NCI-H2227 treated with DMSO at 0.1 percent for 48 hours (cell line): ENCODE data around the gene TACR1.
"Not testable (repeated sequence)": the region's sequence is repeated elsewhere in the genome, so short reads cannot be mapped to it uniquely, and the experiment has no call there.

ENCODE experiments used
- DNase-seq: peaks from one replicate; lab custom pipeline; 2025; lab: John Stamatoyannopoulos, UW

The TACR1 gene

GRCh38 chr2:75088791-75089190 is 110.5 kb downstream of the TACR1 start:
- DNase-seq: no peak

DNA sequence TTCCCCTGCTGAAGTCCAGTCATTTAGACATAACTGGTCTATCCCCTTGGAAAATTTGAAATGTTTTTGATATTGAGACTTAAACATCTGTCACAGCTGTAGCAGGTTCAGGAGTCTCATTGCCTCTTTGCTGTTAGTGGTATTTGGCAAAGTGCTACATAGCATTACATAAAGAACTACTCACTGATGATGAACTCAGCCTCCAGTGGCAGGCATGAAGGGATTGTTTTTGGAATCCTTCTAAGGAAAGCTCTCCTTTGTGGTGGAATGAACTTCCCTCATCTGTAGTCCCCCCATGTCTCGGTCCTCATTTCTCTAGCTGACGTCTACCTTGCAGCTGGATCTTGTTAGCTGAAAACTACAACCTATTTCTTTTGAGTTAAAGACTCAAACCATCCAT is 111.6 kb downstream of the TACR1 start:
- DNase-seq: no peak

DNA sequence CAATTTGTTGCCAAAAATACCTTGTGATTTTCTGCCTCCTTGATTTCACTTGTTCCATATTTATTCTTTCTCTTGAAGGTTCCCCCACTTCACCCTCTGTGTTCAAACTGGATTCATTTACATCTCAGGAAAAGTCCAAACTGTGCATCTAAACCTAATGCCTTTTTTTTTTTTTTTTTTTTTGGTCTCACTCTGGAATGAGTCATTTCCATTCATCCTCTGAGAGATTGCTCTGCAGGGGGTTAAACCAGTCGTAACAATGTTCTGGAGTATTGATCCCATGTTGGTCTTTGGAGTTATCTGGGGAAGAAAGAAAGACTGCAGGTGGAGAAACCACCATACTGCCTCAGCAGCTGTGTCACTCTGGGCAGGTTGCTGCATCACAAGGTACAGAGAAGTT is 119.7 kb downstream of the TACR1 start:
- no peak for DNase-seq

DNA sequence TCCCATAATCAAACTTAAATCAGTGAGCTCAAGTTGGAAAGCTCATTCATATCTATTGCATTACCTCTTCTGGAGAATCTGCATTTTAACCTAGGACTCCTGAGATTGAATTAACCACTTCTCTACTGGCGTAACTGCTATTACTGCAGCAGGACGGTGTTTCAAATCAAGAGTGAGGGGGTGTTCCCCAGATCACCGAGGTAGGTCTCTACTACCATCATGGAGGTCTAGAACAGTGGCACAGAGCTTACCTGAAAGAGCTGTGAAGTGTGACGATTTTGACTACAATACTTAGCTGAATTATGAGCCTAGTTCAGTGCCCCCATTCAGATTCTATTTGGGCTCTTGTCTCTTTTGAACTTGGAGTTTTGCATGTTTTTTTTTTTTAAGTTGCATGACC is 121.4 kb downstream of the TACR1 start:
- no peak for DNase-seq

DNA sequence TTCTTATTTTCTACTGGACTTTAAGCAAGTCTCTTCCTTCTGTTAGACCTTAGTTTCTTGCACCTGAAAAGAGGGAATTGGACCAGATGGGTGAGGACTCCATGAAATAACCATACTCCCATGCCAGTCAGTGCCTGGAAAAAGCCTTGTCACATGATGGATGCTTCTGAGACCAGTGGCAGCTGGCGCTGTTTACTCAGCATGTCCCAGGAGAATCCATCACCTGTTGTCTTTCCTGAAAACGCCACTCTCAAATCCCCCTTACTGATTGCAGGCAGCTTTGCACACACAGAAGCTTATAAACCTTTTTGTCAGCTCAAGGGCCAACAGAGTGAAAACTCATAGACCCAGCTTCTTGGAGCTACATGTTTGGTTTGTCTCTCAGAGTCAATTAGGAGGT is 123.2 kb downstream of the TACR1 start:
- DNase-seq: no peak

DNA sequence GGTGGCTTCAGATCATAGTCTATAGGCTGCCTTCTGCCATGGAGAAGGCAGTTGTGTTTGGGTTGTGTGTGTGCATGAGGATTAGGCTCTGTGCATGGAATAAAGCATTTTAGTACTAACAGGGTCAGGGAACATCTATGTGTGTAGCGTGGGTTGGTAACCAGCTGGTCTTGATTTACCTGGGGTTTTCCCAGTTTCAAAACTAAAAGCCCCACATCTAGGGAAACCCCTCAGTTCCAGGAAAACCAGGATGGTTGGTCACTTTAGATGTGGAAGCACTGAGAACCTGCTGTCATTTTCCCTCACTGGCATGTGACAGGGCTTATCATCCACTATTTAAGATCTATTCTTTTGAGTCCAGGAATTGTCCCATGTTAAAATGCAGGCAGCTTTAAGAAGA is 124.6 kb downstream of the TACR1 start:
- DNase-seq: no peak

DNA sequence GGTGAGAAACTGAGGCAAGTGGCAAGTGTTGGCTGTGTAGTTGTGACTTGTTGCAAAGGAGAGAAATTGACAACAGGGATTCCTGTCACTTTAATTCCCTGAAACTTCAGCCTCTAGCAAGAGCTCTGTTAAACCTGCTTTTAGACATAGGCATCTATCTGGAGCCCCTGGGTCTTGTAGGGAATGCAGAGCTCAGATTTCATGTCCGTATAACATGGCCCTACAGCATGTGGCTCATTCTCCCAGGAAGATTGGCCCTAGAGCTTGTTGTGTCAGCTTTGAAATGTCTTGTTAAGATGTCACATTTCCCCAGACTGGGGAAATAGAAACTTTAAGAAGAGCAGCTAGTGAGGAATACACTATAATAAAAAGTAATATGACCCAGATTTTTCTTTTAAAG is 125.1 kb downstream of the TACR1 start:
- no peak for DNase-seq

- DNase-seq: peak; percentile 27
Observed at GRCh38 chr2:75071766-75072165, 127.6 kb downstream of the TACR1 start.

- no peak for DNase-seq
Observed at GRCh38 chr2:75068546-75068945, 130.8 kb downstream of the TACR1 start.

- no peak for DNase-seq
Observed at GRCh38 chr2:75067506-75067905, 131.8 kb downstream of the TACR1 start.

DNA sequence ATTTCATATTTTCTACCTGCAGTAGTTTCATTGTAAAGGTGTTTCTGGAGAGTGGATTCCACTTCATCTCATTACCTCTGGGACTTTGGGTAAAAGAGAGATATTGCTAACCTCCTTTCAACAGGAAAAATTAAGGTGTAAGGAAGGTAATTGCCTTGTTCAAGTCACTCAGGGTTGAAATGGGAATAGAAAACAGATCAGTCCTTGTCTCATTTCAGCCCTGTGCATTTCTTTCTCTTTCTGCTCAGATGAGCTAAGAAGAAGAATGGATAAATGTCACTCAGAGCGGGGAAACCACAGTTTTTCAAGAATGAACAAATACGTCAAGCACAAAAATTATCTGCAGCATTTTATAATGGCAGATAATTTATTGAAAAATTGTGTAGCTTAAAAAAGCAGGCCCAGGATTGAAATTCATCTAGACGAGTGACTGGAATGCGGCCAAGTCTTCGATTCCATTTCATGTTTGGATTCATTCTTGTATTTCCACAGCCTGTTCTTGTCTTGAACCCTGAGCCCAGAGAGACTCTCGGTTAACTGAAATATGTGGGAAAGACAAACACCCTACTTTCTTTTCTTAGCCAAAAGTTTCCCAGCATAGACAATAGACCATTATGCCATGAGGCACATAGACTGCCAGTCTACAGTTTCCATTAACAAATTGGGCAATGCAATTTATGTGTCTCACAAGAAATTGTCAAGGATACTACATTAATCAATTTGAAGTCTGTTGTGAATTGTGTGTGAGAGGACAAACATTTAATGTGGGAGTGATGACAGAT is 133.0 kb downstream of the TACR1 start:
- no peak for DNase-seq

DNA sequence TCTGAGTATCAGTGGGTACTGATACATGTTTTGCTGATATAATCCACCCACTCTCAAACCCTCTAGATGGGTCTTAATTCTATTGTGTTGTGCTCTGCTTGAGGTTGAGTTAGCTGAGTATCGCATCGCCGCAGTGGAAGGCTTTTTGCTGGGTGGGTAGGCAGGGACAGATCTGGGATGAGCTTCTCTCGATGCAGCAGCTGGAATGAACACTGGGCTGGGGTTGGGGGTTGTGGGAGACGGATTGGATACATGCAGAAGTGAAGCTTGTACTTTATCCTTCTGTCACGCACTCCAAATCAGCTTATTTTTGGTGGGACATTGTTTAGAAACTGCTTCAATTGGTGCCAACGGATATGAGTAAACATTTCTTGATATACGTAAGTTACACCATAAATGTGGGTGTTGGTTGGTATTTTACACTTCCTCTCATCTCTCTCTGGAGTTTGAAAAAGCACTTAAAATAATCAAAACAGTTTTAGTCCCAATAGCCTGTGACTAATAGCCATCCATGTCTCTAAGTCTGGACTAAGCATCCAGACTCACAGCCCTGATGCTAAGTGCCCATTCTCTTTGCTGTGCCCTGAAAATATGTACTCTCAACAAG is 133.8 kb downstream of the TACR1 start:
- no peak for DNase-seq

- DNase-seq: peak; percentile 6
Observed at GRCh38 chr2:75064691-75065396, 134.5 kb downstream of the TACR1 start.

DNA sequence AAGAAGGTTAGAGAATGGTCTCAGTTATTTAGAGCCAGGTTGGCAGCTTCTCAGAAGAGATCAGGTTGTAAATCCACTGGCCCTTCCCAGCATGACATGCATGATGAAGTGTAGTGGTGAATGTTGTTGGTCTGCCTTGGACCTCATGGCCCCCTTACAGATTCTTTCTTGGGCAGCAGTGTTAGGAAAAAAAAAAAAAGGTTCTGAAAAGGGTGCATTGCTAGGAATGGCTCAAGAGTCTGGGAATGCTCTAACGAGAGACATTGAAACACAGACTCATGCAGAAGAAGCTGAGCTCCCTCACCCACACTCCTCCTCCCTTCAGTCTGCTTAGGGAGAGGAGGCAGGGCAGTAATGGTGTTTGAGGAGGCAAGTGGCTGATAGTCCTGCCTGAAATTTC is 135.4 kb downstream of the TACR1 start:
- DNase-seq: no peak

DNA sequence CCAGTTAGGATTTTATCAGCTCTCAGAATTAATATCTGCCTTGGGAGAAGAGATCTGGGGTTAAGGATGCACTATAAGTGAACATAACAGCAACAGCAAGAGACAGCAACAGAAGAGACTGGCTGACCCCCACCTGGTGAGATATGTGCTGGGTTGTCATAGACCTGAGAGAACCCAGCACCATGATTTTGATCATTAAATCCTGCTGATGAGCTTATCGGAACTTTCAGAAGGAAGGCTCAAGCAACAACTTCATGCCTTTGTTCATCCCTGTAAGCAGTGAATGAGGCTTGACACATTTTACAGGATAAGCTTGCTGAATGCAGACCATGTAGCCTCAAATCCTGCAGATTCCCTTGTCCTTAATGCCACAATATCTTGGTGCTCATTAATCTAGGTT is 140.9 kb downstream of the TACR1 start:
- no peak for DNase-seq

- DNase-seq: not testable (repeated sequence)
Observed at GRCh38 chr2:75057150-75057549, 142.2 kb downstream of the TACR1 start.

GRCh38 chr2:75055820-75056675 is 143.3 kb downstream of the TACR1 start:
- no peak for DNase-seq

DNA sequence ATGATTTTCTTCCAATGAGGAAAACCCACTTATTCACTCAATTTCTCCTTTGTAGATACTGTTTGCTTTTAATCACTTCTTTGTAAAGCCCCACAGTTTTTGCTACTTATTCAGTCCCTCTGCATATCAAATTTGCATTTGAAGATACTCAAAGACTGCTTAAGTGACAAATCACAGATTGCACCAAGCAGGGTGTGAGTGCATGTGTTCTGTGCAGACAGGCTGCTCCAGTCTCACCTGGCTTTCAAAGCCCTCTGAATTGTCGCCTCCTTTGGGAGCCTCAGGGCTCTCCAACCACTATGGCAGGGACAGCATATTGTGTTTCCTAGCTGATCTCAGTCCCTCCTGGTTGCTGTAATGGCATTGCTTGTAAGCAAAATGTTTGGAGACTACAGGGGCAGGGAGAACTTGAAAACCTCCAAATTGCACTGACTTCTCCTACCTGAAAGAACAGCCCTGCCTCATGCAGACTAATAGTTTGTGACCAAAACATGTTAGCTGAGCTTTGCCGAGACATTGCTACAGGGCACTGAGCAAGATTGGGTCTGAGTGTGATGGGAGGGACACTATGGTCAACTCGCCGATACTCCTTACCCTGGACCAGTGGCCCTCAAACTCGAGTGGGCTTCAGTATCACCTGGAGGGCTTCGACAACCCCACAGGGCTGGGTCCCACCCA is 144.0 kb downstream of the TACR1 start:
- DNase-seq: no peak

- no peak for DNase-seq
Observed at GRCh38 chr2:75054296-75054695, 145.0 kb downstream of the TACR1 start.

DNA sequence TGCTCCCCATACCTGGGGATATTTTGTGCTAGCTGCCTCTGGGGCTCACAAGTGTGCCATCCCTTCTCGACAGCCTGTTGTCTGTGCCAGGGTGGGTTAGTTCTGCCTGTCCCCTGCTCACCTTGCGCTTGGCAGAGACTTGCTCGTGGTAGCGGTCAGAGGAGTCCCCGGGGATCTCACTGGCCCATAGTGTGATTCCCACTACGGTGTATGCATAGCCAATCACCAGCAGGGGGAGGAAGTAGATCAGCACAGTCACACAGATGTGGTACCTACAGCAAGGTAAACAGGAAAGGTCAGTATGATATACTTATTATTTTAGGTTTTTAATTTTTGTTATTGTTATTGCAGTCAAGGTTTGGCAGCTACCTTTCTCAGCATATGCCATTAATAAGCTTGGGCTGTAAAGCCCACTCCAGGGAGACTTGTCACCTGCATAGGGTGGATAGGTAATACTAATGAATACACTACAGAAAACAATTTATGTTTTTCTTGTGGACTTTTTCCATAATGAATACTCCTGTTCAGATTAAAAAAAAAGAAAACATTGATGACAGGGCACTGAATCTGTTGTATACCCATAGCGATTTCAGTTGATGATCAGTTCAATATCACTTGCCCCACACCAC is 145.7 kb downstream of the TACR1 start:
- peak; percentile 17 for DNase-seq

DNA sequence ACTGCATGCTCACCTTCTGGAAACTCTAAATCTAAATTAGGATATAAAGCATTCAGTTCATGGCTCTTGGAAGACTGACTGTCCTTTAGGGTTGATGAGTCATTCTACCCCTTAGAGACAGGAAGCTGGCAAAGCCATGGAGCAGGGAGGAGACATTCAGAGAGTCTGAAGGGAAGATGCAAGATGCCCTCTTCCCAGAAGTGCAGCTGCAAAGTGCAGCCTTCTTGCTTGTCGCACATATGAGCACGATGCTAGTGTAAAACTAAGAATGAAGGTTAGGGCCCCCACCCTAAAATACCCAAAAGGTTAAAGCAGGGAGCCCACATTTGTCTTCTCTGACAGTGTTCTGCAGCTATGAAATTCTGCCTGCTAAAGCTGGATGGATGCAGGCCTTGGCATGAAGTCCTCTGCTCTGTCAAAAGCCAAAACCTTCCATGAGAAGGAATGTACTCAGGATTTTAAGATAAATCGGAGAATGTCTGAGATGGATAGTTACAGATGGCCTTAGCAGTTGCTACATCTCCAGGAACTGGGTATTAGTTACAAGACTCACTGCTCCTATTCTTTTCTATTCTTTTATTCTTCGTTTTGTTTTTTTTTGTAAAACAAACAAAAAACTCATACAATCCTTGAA is 151.2 kb downstream of the TACR1 start:
- DNase-seq: no peak
